ENCODE results near the gene FOXP1.

DNA sequence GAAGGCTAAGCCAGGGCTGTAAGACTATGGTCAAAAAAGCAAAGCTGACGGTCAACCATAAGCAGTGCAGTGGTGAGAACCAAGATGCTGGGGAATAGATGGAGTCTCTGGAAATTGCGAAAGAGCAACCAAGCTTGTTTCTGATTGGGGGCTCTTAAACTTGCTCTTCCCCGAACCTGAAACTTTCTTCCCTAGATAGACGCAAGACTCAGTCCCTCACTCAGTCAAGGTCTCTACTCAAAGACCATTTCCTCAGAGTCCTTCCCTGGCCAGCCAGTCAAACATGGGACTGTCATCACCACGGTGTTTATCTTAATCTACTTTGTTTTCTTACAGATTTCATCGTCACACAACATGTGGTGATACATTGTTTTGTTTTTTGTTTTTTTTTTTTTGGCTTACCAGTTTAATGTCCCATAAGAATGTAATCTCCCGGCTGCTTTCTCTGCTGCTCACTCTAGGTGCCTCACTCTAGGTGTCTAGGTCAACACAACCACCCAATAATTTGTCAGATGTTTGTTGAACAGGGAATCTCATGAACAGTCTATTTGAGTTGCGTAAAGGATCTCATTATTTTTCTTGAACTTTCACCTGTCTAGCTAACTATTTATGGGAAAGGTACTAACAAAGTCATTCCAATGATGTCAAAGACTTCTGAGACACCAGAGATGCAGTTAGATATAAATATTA, 495.4 kb downstream of the FOXP1 start:
- TF ChIP-seq EZH2 (IDR thresholded peaks at IDR 0.05; ENCODE audit: low read length, missing control alignments): no peak
- TF ChIP-seq, protein P1, sequence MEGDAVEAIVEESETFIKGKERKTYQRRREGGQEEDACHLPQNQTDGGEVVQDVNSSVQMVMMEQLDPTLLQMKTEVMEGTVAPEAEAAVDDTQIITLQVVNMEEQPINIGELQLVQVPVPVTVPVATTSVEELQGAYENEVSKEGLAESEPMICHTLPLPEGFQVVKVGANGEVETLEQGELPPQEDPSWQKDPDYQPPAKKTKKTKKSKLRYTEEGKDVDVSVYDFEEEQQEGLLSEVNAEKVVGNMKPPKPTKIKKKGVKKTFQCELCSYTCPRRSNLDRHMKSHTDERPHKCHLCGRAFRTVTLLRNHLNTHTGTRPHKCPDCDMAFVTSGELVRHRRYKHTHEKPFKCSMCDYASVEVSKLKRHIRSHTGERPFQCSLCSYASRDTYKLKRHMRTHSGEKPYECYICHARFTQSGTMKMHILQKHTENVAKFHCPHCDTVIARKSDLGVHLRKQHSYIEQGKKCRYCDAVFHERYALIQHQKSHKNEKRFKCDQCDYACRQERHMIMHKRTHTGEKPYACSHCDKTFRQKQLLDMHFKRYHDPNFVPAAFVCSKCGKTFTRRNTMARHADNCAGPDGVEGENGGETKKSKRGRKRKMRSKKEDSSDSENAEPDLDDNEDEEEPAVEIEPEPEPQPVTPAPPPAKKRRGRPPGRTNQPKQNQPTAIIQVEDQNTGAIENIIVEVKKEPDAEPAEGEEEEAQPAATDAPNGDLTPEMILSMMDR (conservative IDR thresholded peaks at IDR 0.05 in 1 of 2, IDR thresholded peaks at IDR 0.05 in 1 of 2; ENCODE audit: low read depth in 1 of 2, low read length in 2 of 2): no peak

Data from fibroblast of lung (primary cell).